ENCODE data around the gene PRR33. TPM values are rescaled to one million over a fixed set of nuclear protein-coding genes. Genes with fewer than 3 reads are reported as not detected.

PRR33 gene
- total RNA-seq, 1 donor from 2014 or later: not detected

DNA sequence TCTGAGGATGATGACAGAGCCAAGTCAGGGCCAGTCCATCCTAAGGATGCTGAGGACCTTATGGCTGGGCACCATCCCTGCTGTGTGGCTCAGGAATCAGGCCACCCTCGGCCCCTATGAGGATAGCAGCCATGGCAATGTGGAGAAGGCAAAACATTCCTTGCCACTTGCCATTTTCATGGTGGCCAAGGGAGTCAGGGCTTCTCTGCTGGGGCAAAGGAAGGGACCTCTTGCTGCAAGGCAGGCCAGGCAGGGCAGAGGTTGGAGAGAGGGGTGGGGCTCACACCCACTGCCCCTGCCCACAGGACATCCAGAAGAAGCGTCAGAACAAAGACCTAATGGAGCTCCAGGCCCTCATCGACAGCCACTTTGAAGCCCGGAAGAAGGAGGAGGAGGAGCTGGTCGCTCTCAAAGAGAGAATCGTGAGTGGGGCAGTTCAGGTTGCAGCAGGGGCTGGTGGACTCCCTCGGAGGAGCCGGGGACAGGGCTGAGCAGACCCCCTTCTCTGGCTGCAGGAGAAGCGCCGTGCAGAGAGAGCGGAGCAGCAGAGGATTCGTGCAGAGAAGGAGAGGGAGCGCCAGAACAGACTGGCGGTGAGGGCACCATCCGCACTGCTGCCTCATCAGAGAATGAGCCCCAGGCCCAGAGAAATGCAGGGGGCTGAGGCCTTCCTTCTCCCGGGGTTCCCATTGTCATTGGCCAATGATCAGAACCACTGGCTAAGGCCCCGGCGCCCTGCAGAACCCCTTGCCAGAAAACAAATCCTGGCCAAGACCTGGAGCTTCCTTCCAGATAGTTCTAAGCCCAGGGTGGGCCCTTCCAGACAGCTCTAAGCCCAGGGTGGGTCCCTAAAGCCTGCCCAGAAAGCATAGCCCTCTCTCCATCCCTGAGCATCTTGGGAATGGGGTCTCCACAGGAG, 42.0 kb upstream of the PRR33 start:
- Mint-ChIP-seq H3K9me3 (ENCODE audit: low read depth) (no peaks in the 10 kb centered on the region), H3K4me3 (ENCODE audit: low read depth) (no peak overlapping the region), H3K4me1 (ENCODE audit: low read depth) (no peaks in the 10 kb centered on the region), H3K36me3 (ENCODE audit: insufficient read depth) (no peaks in the 10 kb centered on the region), H3K27ac (no peak overlapping the region), H3K27me3 (peaks cover 26% of the 10 kb centered on the region)
- no peak for DNase-seq (ENCODE audit: low spot score, unreplicated experiment)
- TF ChIP-seq, protein P1, sequence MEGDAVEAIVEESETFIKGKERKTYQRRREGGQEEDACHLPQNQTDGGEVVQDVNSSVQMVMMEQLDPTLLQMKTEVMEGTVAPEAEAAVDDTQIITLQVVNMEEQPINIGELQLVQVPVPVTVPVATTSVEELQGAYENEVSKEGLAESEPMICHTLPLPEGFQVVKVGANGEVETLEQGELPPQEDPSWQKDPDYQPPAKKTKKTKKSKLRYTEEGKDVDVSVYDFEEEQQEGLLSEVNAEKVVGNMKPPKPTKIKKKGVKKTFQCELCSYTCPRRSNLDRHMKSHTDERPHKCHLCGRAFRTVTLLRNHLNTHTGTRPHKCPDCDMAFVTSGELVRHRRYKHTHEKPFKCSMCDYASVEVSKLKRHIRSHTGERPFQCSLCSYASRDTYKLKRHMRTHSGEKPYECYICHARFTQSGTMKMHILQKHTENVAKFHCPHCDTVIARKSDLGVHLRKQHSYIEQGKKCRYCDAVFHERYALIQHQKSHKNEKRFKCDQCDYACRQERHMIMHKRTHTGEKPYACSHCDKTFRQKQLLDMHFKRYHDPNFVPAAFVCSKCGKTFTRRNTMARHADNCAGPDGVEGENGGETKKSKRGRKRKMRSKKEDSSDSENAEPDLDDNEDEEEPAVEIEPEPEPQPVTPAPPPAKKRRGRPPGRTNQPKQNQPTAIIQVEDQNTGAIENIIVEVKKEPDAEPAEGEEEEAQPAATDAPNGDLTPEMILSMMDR (IDR thresholded peaks at IDR 0.05; ENCODE audit: unreplicated experiment): no peak

DNA sequence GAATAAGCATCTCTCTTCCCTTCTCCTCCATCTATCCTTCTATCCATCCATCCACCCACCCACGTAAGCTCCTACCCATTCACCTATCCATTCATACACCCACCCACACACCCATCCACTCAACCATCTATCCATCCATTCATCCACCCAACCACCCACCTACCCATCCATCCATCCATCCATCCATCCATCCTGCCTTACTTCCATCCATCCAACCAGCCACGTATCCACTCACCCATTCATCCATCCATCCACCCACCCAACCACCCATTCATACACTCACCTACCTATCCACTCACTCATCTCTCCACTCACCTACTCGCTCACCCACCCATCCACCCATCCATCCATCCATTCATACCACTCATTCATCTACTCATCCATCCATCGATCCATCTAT, 41.0 kb upstream of the PRR33 start:
- TF ChIP-seq, protein P1 (IDR thresholded peaks at IDR 0.05; ENCODE audit: unreplicated experiment): no peak
- H3K9me3 Mint-ChIP-seq (ENCODE audit: low read depth): no peaks in the 10 kb centered on the region
- H3K4me1 Mint-ChIP-seq (ENCODE audit: low read depth): no peaks in the 10 kb centered on the region

DNA sequence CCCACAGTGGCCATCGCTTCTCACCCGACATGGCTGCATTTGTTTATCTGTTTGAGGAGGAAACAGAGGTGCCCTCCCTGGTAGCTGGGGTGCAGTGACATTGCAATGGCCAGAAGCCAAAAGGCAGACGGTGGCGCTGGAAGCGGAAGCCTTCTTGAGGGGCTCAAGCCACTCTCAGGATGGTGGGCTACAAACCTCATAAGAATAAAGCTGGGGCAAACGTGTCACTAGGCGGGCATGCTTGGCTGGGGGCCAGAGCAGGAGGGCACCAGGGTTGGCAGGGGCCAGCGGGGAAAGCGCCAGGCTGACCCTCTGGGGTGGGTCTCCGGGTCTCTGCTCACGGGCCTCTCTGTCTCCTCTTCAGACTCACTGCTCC, 40.4 kb upstream of the PRR33 start:
- Mint-ChIP-seq H3K27me3 (peaks cover 26% of the 10 kb centered on the region), H3K4me1 (ENCODE audit: low read depth) (no peaks in the 10 kb centered on the region), H3K27ac (no peak overlapping the region), H3K9me3 (ENCODE audit: low read depth) (no peaks in the 10 kb centered on the region), H3K36me3 (ENCODE audit: insufficient read depth) (no peaks in the 10 kb centered on the region), H3K4me3 (ENCODE audit: low read depth) (no peak overlapping the region)
- no peak for DNase-seq (ENCODE audit: low spot score, unreplicated experiment)
- TF ChIP-seq, protein P1 (IDR thresholded peaks at IDR 0.05; ENCODE audit: unreplicated experiment): no peak

More for the DNA sequence above, 41.0 kb upstream of the PRR33 start:
- H3K27me3 Mint-ChIP-seq: peaks cover 26% of the 10 kb centered on the region
- no peak overlapping the region for H3K27ac Mint-ChIP-seq
- H3K36me3 Mint-ChIP-seq (ENCODE audit: insufficient read depth): no peaks in the 10 kb centered on the region
- DNase-seq (ENCODE audit: low spot score, unreplicated experiment): no peak
- H3K4me3 Mint-ChIP-seq (ENCODE audit: low read depth): no peak overlapping the region

DNA sequence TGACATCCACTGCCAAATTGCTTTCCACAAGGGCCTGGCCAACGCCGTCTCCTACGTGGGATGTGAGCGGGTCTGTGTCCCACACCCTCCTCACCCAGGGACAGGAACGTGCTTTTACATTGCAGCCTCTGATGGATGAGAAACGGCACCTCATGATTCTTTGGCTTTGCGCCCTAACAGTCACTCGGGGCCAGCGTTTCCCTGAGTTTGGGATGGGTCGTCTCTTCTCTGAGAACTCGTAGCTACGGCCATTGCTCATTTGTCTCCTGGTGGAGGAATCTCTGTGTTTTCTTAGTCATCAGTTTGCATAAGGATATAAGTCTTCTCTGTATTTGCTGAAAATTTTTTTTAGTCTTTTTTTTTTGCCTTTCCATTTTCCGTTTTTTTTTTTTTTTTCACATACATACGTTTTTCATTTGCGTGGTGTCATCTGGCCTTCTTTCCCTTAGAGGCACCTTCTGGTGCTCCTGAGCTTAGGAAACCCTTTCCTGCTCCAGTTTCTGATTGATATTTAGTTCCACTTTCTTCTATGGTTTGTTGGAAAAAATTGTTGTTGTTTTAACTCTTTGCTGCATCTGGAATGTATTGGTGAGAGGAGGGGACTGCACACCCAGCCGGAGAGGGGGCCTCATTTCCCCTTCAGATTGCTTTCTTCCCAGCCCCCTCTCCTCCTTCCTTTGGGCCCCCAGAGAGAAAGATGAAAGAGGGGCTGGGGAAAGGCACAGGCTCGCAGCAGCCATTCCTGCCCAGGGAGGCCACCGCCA, 39.8 kb upstream of the PRR33 start:
- H3K4me3 Mint-ChIP-seq (ENCODE audit: low read depth): no peak overlapping the region
- no peaks in the 10 kb centered on the region for H3K9me3 Mint-ChIP-seq (ENCODE audit: low read depth)
- no peak overlapping the region for H3K27ac Mint-ChIP-seq
- TF ChIP-seq, protein P1 (IDR thresholded peaks at IDR 0.05; ENCODE audit: unreplicated experiment): no peak
- peaks cover 29% of the 10 kb centered on the region for H3K27me3 Mint-ChIP-seq
- DNase-seq (ENCODE audit: low spot score, unreplicated experiment): no peak
- H3K4me1 Mint-ChIP-seq (ENCODE audit: low read depth): no peaks in the 10 kb centered on the region
- no peaks in the 10 kb centered on the region for H3K36me3 Mint-ChIP-seq (ENCODE audit: insufficient read depth)

DNA sequence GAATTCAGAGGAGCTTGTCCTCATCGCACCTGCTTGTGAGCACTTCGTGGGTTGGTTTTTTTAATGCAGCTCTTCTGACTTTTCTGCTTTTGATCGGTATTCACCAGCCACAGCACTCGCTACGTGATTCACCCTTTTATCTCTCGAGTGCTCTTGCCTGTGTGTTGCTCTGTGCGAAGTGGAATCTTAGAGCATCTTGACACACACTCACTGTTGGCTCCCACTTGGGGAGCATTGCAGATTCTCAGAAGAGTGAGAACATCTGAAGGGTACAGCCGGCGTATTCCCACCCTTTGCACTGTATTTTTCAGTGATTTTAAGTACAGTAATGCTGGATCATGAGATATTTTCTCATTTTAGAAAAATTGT, 38.8 kb upstream of the PRR33 start:
- no peaks in the 10 kb centered on the region for H3K4me1 Mint-ChIP-seq (ENCODE audit: low read depth)
- TF ChIP-seq, protein P1 (IDR thresholded peaks at IDR 0.05; ENCODE audit: unreplicated experiment): no peak
- no peaks in the 10 kb centered on the region for H3K36me3 Mint-ChIP-seq (ENCODE audit: insufficient read depth)
- no peak overlapping the region for H3K4me3 Mint-ChIP-seq (ENCODE audit: low read depth)
- no peak overlapping the region for H3K27ac Mint-ChIP-seq
- H3K9me3 Mint-ChIP-seq (ENCODE audit: low read depth): no peaks in the 10 kb centered on the region
- no peak for DNase-seq (ENCODE audit: low spot score, unreplicated experiment)
- H3K27me3 Mint-ChIP-seq: peaks cover 29% of the 10 kb centered on the region

Data from progenitor cell of endocrine pancreas (in vitro differentiated cells).